H1 (cell line): Measurements from ENCODE around the gene UCN3. TPM values are rescaled to one million over a fixed set of nuclear protein-coding genes. Genes with fewer than 3 reads are reported as not detected.

ENCODE experiments used
- CTCF ChIA-PET: fragments of 300-600 bp; sonication (Branson Sonifier 250); formaldehyde crosslinking; loops from one replicate; lab custom pipeline; 2021; ENCODE audit not compliant: partially characterized antibody; lab: Charles Lee
- POLR2A ChIA-PET: fragments of 300-600 bp; sonication (Branson Sonifier 250); formaldehyde crosslinking; loops from one replicate; lab custom pipeline; 2021; ENCODE audit warnings: inconsistent platforms; ENCODE audit not compliant: partially characterized antibody; lab: Charles Lee
- DNase-seq, 2 experiments: peaks; one replicate each; pipeline versions ENCODE4 v3.0.0 to v3.0.0-alpha.2; 2010 to 2022; ENCODE audit warnings: low spot score in 2 of 2, low read depth in 1 of 2, mixed read lengths in 1 of 2
- FAIRE-seq: peaks from 2 replicates; lab custom pipeline; 2011; peaks lifted over from hg19 to GRCh38; lab: Jason Lieb, UNC
- H2AFZ ChIP-seq: 2 replicates; pipeline ENCODE4 v1.8.1; 2012; ENCODE audit warnings: low read length, inconsistent platforms
- H2AK5ac ChIP-seq: 2 replicates; pipeline ENCODE4 v1.6.1; 2013; ENCODE audit warnings: low read depth, low read length
- H2BK120ac ChIP-seq: replicated peaks from 2 replicates; pipeline ENCODE3; 2013; ENCODE audit warnings: low read depth, low read length, inconsistent platforms
- H2BK12ac ChIP-seq: 2 replicates; pipeline ENCODE4 v1.6.1; 2013; ENCODE audit warnings: low read depth, low read length
- H2BK15ac ChIP-seq: 2 replicates; pipeline ENCODE4 v1.6.1; 2013; ENCODE audit warnings: low read length
- H2BK20ac ChIP-seq: 2 replicates; pipeline ENCODE4 v1.6.1; 2013; ENCODE audit warnings: low read length
- H2BK5ac ChIP-seq: 2 replicates; pipeline ENCODE4 v1.6.1; 2013; ENCODE audit warnings: low read depth, low read length
- H3K14ac ChIP-seq: 2 replicates; pipeline ENCODE4 v1.6.1; 2013; ENCODE audit warnings: inconsistent platforms; ENCODE audit not compliant: insufficient read length
- H3K18ac ChIP-seq: 2 replicates; pipeline ENCODE4 v1.6.1; 2013; ENCODE audit warnings: low read length; ENCODE audit errors: extremely low read depth
- H3K23ac ChIP-seq: 2 replicates; pipeline ENCODE4 v1.6.1; 2013; ENCODE audit warnings: inconsistent platforms; ENCODE audit not compliant: insufficient read length
- H3K23me2 ChIP-seq: 2 replicates; pipeline ENCODE4 v1.6.1; 2013; ENCODE audit warnings: low read depth, low read length
- H3K27ac ChIP-seq: 2 replicates; pipeline ENCODE4 v1.6.1; 2011; ENCODE audit warnings: low read depth, low read length, inconsistent platforms
- H3K27me3 ChIP-seq, 4 experiments: replicated peaks in 1 of 4; 1 replicate in 1 of 4; 2 replicates in 3 of 4; pipeline versions ENCODE4 v1.6.1 to v1.8.1; 2011 to 2013; ENCODE audit warnings: low read length in 3 of 4, mild to moderate bottlenecking in 3 of 4, inconsistent platforms in 2 of 4, mixed read lengths in 2 of 4, moderate library complexity in 1 of 4; ENCODE audit not compliant: control insufficient read depth in 3 of 4, insufficient read depth in 3 of 4; ENCODE audit errors: extremely low read depth in 1 of 4
- H3K36me3 ChIP-seq, 4 experiments: 2 replicates each; pipeline versions ENCODE4 v1.6.1 to v1.8.1; 2011 to 2013; ENCODE audit warnings: mild to moderate bottlenecking in 4 of 4, low read length in 3 of 4, moderate library complexity in 2 of 4, control low read depth in 1 of 4, inconsistent platforms in 1 of 4; ENCODE audit not compliant: insufficient read depth in 4 of 4, control insufficient read depth in 2 of 4
- H3K4ac ChIP-seq: replicated peaks from 2 replicates; pipeline ENCODE3; 2013; ENCODE audit warnings: low read length, low read depth, mixed read lengths, inconsistent platforms; ENCODE audit not compliant: insufficient read length
- H3K4me1 ChIP-seq, 4 experiments: replicated peaks in 1 of 4; 1 replicate in 1 of 4; 2 replicates in 3 of 4; pipeline versions ENCODE4 v1.6.1 to v1.8.1; 2011 to 2013; ENCODE audit warnings: low read length in 3 of 4, inconsistent platforms in 2 of 4, mixed read lengths in 1 of 4; ENCODE audit not compliant: insufficient read depth in 4 of 4, control insufficient read depth in 3 of 4
- H3K4me2 ChIP-seq, 2 experiments: 2 replicates each; pipeline versions ENCODE4 v1.6.1 to v1.8.1; 2011 to 2013; ENCODE audit warnings: low read depth in 2 of 2, low read length in 2 of 2, control low read depth in 1 of 2, inconsistent platforms in 1 of 2, mild to moderate bottlenecking in 1 of 2; ENCODE audit not compliant: insufficient read depth in 1 of 2
- H3K4me3 ChIP-seq, 4 experiments: fragments of 200-600, 300-600 bp in 1 of 4; sonication (generic), shearing (Covaris generic), sonication (Bioruptor Twin) in 1 of 4; 2 replicates each; pipeline versions ENCODE4 v1.5.1 to v1.8.1; 2011 to 2016; ENCODE audit warnings: low read length in 4 of 4, low read depth in 3 of 4, control low read depth in 2 of 4, inconsistent platforms in 2 of 4, mild to moderate bottlenecking in 2 of 4, mixed read lengths in 1 of 4, moderate library complexity in 1 of 4; ENCODE audit not compliant: insufficient read depth in 2 of 4; ENCODE audit errors: extremely low read depth in 1 of 4
- H3K56ac ChIP-seq: replicated peaks from 2 replicates; pipeline ENCODE3; 2013; ENCODE audit warnings: low read depth, mild to moderate bottlenecking, mixed read lengths, low read length, inconsistent platforms; ENCODE audit not compliant: insufficient read length
- H3K79me1 ChIP-seq: 2 replicates; pipeline ENCODE4 v1.6.1; 2013; ENCODE audit warnings: low read depth, low read length, control low read depth
- H3K79me2 ChIP-seq, 2 experiments: 2 replicates each; pipeline versions ENCODE4 v1.6.1 to v1.8.1; 2012 to 2013; ENCODE audit warnings: low read length in 2 of 2, mild to moderate bottlenecking in 2 of 2, inconsistent platforms in 1 of 2; ENCODE audit not compliant: insufficient read depth in 2 of 2, control insufficient read depth in 1 of 2
- H3K9ac ChIP-seq, 4 experiments: replicated peaks in 1 of 4; 1 replicate in 1 of 4; 2 replicates in 3 of 4; pipeline versions ENCODE4 v1.6.1 to v1.8.1; 2011 to 2013; ENCODE audit warnings: low read depth in 3 of 4, low read length in 3 of 4, control low read depth in 2 of 4, mild to moderate bottlenecking in 2 of 4, moderate library complexity in 2 of 4, inconsistent platforms in 1 of 4; ENCODE audit errors: extremely low read depth in 1 of 4
- H3K9me3 ChIP-seq, 2 experiments: 2 replicates each; pipeline versions ENCODE4 v1.6.1 to v1.8.1; 2012 to 2013; ENCODE audit warnings: mild to moderate bottlenecking in 2 of 2, moderate library complexity in 2 of 2, control low read depth in 1 of 2, inconsistent platforms in 1 of 2, low read depth in 1 of 2, low read length in 1 of 2, mixed read lengths in 1 of 2; ENCODE audit not compliant: insufficient read depth in 2 of 2
- H4K20me1 ChIP-seq, 2 experiments: replicated peaks in 1 of 2; 2 replicates each; pipeline versions ENCODE3 to v1.8.1; 2011 to 2013; ENCODE audit warnings: inconsistent platforms in 2 of 2, low read length in 2 of 2, mild to moderate bottlenecking in 1 of 2; ENCODE audit not compliant: insufficient read depth in 2 of 2, control insufficient read depth in 1 of 2
- H4K5ac ChIP-seq: 2 replicates; pipeline ENCODE4 v1.6.1; 2013; ENCODE audit warnings: low read length, low read depth, mixed read lengths, inconsistent platforms; ENCODE audit not compliant: insufficient read length
- H4K8ac ChIP-seq: 2 replicates; pipeline ENCODE4 v1.8.0; 2013; ENCODE audit warnings: mild to moderate bottlenecking, moderate library complexity, low read length, inconsistent platforms; ENCODE audit not compliant: insufficient read depth; ENCODE audit errors: extremely low read depth
- H4K91ac ChIP-seq: replicated peaks from 2 replicates; pipeline ENCODE3; 2013; ENCODE audit warnings: low read length, mixed read lengths, inconsistent platforms; ENCODE audit not compliant: insufficient read length
- CBX8 ChIP-seq: fragments of 300-800, 300-1000 bp; sonication (generic); IDR thresholded peaks from 2 replicates; pipeline ENCODE4 v1.7.1; 2016; ENCODE audit warnings: low read depth, low read length, borderline replicate concordance
- CEBPB ChIP-seq: IDR thresholded peaks from 2 replicates; pipeline ENCODE4 v1.6.1; 2012; ENCODE audit warnings: low read depth, low read length
- CHD1 ChIP-seq: IDR thresholded peaks from 2 replicates; pipeline ENCODE4 v1.6.1; 2012; ENCODE audit warnings: low read depth, low read length, improper control_type of control experiment
- GABPA ChIP-seq: IDR thresholded peaks from 2 replicates; pipeline ENCODE4 v1.6.1; 2011; ENCODE audit warnings: mild to moderate bottlenecking, low read length, moderate library complexity, borderline replicate concordance; ENCODE audit not compliant: insufficient read depth
- PHF8 ChIP-seq: fragments of 200-600 bp; sonication (generic); conservative IDR thresholded peaks from 2 replicates; pipeline ENCODE4 v1.7.1; 2012; ENCODE audit warnings: low read depth, mild to moderate bottlenecking, inconsistent platforms, low read length, moderate library complexity
- POLR2A ChIP-seq, 2 experiments: IDR thresholded peaks; 1 replicate in 1 of 2; 2 replicates in 1 of 2; pipeline ENCODE4 v1.6.1; 2011; ENCODE audit warnings: low read depth in 2 of 2, low read length in 2 of 2, mild to moderate bottlenecking in 2 of 2; ENCODE audit errors: control extremely low read depth in 1 of 2
- RFX5 ChIP-seq: IDR thresholded peaks from 2 replicates; pipeline ENCODE4 v1.6.1; 2011; ENCODE audit warnings: low read depth, low read length, improper control_type of control experiment, borderline replicate concordance
- RXRA ChIP-seq: IDR thresholded peaks from 2 replicates; pipeline ENCODE4 v1.6.1; 2011; ENCODE audit warnings: low read depth, mild to moderate bottlenecking, low read length, moderate library complexity; ENCODE audit not compliant: insufficient read depth
- SUZ12 ChIP-seq: fragments of 200-600 bp; sonication (generic); IDR thresholded peaks from 2 replicates; pipeline ENCODE4 v1.6.1; 2012; ENCODE audit warnings: mild to moderate bottlenecking, inconsistent platforms, low read length, moderate library complexity, mixed read lengths
- WGBS, 2 experiments: shearing (Covaris generic) in 1 of 2; methylation state at CpG; one replicate each; pipeline versions ENCODE4 v1.1.6 to v1.1.7; 2013 to 2015; ENCODE audit warnings: low lambda C conversion rate in 2 of 2, mixed read lengths in 2 of 2, inconsistent platforms in 1 of 2, low coverage in 1 of 2, missing lambda C conversion rate in 1 of 2; ENCODE audit not compliant: insufficient replicate concordance in 2 of 2, insufficient coverage in 1 of 2, insufficient read length in 1 of 2; ENCODE audit errors: extremely low coverage in 1 of 2, missing lambda C conversion rate in 1 of 2; 5-methylcytosine and 5-hydroxymethylcytosine counted together
- polyA plus RNA-seq, 7 experiments: library from polyadenylated mRNA; depleted of rRNA in 3 of 7; stranded (reverse) in 5 of 7; unstranded in 2 of 7; fragments of >200 nt in 5 of 7; fragments of 200-250 nt in 2 of 7; gene quantifications; 1 replicate in 5 of 7; 2 replicates in 1 of 7; 4 replicates in 1 of 7; pipeline versions ENCODE4 v1.2.1 to v1.2.3, GENCODE V29; 2011 to 2013; ENCODE audit warnings: missing spikeins in 2 of 7, mixed read lengths in 2 of 7
- total RNA-seq: library from RNA; stranded (reverse); fragmentation: NEBNext Ultra II Directional; extraction: Animal tissue kit (Norgen Biotek cat#: 25700); gene quantifications from 2 replicates; pipeline ENCODE4 v1.2.1, GENCODE V29; 2021
- TF ChIP-seq, protein P1 (sequence below): IDR thresholded peaks from 2 replicates; pipeline ENCODE4 v1.6.1; 2012; ENCODE audit warnings: inconsistent platforms
- TF ChIP-seq, protein P2 (sequence below): IDR thresholded peaks from 2 replicates; pipeline ENCODE4 v1.6.1; 2012; ENCODE audit warnings: inconsistent platforms
- TF ChIP-seq, protein P3 (sequence below): IDR thresholded peaks from 2 replicates; pipeline ENCODE4 v1.6.1; 2012; ENCODE audit warnings: low read length, inconsistent platforms

The UCN3 gene
- total and polyA plus RNA-seq, 2 of the 8 experiments (the other 6 are each of a cell fraction or from before 2014, with no cell fraction given) = not detected

DNA sequence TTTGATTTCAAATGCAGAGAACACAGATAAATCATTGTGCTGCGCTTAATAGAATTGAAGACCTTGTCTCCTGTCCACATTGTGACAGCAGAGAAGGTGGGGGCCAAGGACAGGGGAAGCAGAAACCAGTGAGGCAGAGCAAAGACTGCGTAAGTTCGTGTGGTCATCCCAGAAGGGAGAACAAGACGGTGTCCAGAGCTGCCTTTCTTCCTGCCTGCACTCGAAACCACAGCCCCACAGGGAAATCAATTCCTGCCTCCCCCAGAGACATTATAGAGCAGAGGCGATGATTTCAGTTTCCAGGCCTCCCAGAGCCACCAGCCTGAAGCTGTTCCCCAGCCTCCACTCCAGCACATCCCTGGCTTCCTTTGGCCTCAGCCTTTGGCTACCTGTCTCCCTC is 39.7 kb upstream of the UCN3 start:
- Histone ChIP-seq H3K79me1 (no peaks in the 10 kb centered on the region), H2AK5ac (no peak overlapping the region), H4K8ac (no peak overlapping the region), H4K20me1 (no peaks in the 10 kb centered on the region), H3K23me2 (no peaks in the 10 kb centered on the region), H3K4me1 (no peaks in the 10 kb centered on the region), H2BK12ac (no peak overlapping the region), H3K27ac (no peak overlapping the region), H3K4me2 (no peak overlapping the region), H3K4ac (no peak overlapping the region), H4K5ac (no peak overlapping the region), H3K36me3 (no peaks in the 10 kb centered on the region), H2BK20ac (no peak overlapping the region), H3K14ac (no peak overlapping the region), H3K79me2 (no peaks in the 10 kb centered on the region), H3K23ac (no peak overlapping the region), H2BK15ac (no peak overlapping the region), H2BK120ac (no peak overlapping the region), H3K18ac (no peak overlapping the region), H2AFZ (no peak overlapping the region), H3K4me3 (no peak overlapping the region), H3K56ac (no peak overlapping the region), H3K9ac (no peak overlapping the region), H3K9me3 (peaks cover 2 to 5% of the 10 kb centered on the region in 2 experiments; a peak in 2 of 4 replicates), H2BK5ac (no peak overlapping the region), H3K27me3 (no peaks in the 10 kb centered on the region), H4K91ac (no peak overlapping the region)
- ChIA-PET POLR2A (no interaction called here), CTCF (interaction anchor here (0.6 kb wide), 1 partner anchor 76 kb away, joined by 3 read pairs; no protein-coding TSS in a partner anchor)
- DNase-seq (no peak), FAIRE-seq (no peak)
- WGBS, 2 experiments = 86% methylated on average over 6 of the region's 6 CpGs; no CpG with 5 or more reads in 1 of the 2 experiments
- TF ChIP-seq, protein P1, sequence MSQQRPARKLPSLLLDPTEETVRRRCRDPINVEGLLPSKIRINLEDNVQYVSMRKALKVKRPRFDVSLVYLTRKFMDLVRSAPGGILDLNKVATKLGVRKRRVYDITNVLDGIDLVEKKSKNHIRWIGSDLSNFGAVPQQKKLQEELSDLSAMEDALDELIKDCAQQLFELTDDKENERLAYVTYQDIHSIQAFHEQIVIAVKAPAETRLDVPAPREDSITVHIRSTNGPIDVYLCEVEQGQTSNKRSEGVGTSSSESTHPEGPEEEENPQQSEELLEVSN = no peak
- TF ChIP-seq GABPA = no peak
- TF ChIP-seq, protein P2, sequence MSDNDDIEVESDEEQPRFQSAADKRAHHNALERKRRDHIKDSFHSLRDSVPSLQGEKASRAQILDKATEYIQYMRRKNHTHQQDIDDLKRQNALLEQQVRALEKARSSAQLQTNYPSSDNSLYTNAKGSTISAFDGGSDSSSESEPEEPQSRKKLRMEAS = no peak
- TF ChIP-seq SUZ12 = no peak
- no peak for TF ChIP-seq CEBPB
- no peak for TF ChIP-seq RFX5
- TF ChIP-seq CBX8 = no peak
- no peak for TF ChIP-seq PHF8
- no peak for TF ChIP-seq RXRA
- TF ChIP-seq POLR2A (IDR thresholded peaks at IDR 0.05; ENCODE audit: control extremely low read depth in 1 of 2, low read depth in 2 of 2, low read length in 2 of 2) = no peak
- TF ChIP-seq, protein P3, sequence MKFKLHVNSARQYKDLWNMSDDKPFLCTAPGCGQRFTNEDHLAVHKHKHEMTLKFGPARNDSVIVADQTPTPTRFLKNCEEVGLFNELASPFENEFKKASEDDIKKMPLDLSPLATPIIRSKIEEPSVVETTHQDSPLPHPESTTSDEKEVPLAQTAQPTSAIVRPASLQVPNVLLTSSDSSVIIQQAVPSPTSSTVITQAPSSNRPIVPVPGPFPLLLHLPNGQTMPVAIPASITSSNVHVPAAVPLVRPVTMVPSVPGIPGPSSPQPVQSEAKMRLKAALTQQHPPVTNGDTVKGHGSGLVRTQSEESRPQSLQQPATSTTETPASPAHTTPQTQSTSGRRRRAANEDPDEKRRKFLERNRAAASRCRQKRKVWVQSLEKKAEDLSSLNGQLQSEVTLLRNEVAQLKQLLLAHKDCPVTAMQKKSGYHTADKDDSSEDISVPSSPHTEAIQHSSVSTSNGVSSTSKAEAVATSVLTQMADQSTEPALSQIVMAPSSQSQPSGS = no peak
- TF ChIP-seq CHD1 = no peak
